ENCODE data around the gene CAMTA1. TPM values are rescaled to one million over a fixed set of nuclear protein-coding genes. Genes with fewer than 3 reads are reported as not detected.

The CAMTA1 gene
- total and polyA plus RNA-seq, 9 of the 15 experiments (the other 6 are each of a cell fraction or from before 2014, with no cell fraction given): 43.9 to 161 (median 65.9) TPM

- TF ChIP-seq STAT6 (CRISPR knock-in tag; IDR thresholded peaks at IDR 0.05): no peak
- TF ChIP-seq PYGO2 (tag; IDR thresholded peaks at IDR 0.05): peak; percentile 13; the same call in 1 of the 2 replicates
- TF ChIP-seq POLR2B (IDR thresholded peaks at IDR 0.05; ENCODE audit: low read depth, partially characterized antibody): no peak
- no peak for TF ChIP-seq NUFIP1 (IDR thresholded peaks at IDR 0.05; ENCODE audit: partially characterized antibody)
- no peak for TF ChIP-seq ZBTB40 (IDR thresholded peaks at IDR 0.05)
- TF ChIP-seq ZBTB40 (CRISPR knock-in tag; IDR thresholded peaks at IDR 0.05): no peak
- no peak for TF ChIP-seq ZNF184 (CRISPR knock-in tag; IDR thresholded peaks at IDR 0.05)
- no peak for TF ChIP-seq FOS (IDR thresholded peaks at IDR 0.05; ENCODE audit: extremely low read depth, insufficient read length)
- no peak for TF ChIP-seq PTRF (tag; IDR thresholded peaks at IDR 0.05)
- TF ChIP-seq MECOM (CRISPR knock-in tag; IDR thresholded peaks at IDR 0.05): no peak
- peak; percentile 51; the same call in 1 of the 2 replicates for TF ChIP-seq ATF7 (IDR thresholded peaks at IDR 0.05)
- peak; percentile 41 for TF ChIP-seq NEUROD1 (IDR thresholded peaks at IDR 0.05; ENCODE audit: borderline replicate concordance, low read depth, low read length, partially characterized antibody)
- TF ChIP-seq EZH2 (IDR thresholded peaks at IDR 0.05; ENCODE audit: borderline replicate concordance, low read depth, low read length): no peak
- TF ChIP-seq ZNF3 (CRISPR knock-in tag; IDR thresholded peaks at IDR 0.05): no peak
Measured at GRCh38 chr1:7769673-7770412, 984.6 kb downstream of the CAMTA1 start (continued).
